ENCODE data around the gene SHISAL1.

Gene SHISAL1

GRCh38 chr22:44292521-44292920, 20.2 kb downstream of the SHISAL1 start:
- Histone ChIP-seq H3K18ac (ENCODE audit: low read length) (no peak overlapping the region), H3K4ac (ENCODE audit: low read depth, low read length) (no peak overlapping the region), H3K79me2 (ENCODE audit: control insufficient read depth, insufficient read depth, low read length, poor library complexity) (no peaks in the 10 kb centered on the region), H3K27ac (ENCODE audit: low read depth, low read length) (no peak overlapping the region), H3K27me3 (ENCODE audit: insufficient read depth, low read length) (no peaks in the 10 kb centered on the region), H3K9ac (ENCODE audit: low read length) (no peak overlapping the region), H2BK12ac (ENCODE audit: low read length) (no peak overlapping the region), H4K8ac (ENCODE audit: low read depth, low read length) (no peak overlapping the region), H2BK5ac (ENCODE audit: low read depth, low read length, poor library complexity) (no peak overlapping the region), H2BK120ac (ENCODE audit: insufficient read depth, low read length, poor library complexity) (no peak overlapping the region), H3K9me3 (ENCODE audit: insufficient read depth, low read depth, low read length) (peaks cover 2% of the 10 kb centered on the region), H4K12ac (ENCODE audit: low read depth, low read length) (no peak overlapping the region), H4K91ac (ENCODE audit: low read depth, low read length) (no peak overlapping the region), H3K14ac (ENCODE audit: low read length) (no peak overlapping the region), H3K4me1 (ENCODE audit: control insufficient read depth in 1 of 2, insufficient read depth in 2 of 2, low read length in 2 of 2) (no peaks in the 10 kb centered on the region), H3K79me1 (ENCODE audit: low read length) (no peaks in the 10 kb centered on the region), H3K4me2 (ENCODE audit: low read length) (no peak overlapping the region), H3K23ac (ENCODE audit: low read length) (no peak overlapping the region), H2AK5ac (ENCODE audit: low read length) (no peak overlapping the region), H3K36me3 (ENCODE audit: control insufficient read depth in 1 of 2, insufficient read depth in 2 of 2, low read length in 2 of 2) (no peaks in the 10 kb centered on the region), H2AFZ (ENCODE audit: insufficient read depth, low read length, poor library complexity) (no peak overlapping the region), H3K4me3 (ENCODE audit: low read depth, low read length) (no peak overlapping the region)
- DNase-seq = no peak
- WGBS (ENCODE audit: extremely low coverage, insufficient coverage, insufficient read length) = no CpG with 5 or more reads among the region's 10 CpGs

GRCh38 chr22:44291674-44292360, 20.9 kb downstream of the SHISAL1 start:
- H2BK5ac ChIP-seq (ENCODE audit: low read depth, low read length, poor library complexity) = no peak overlapping the region
- WGBS (ENCODE audit: extremely low coverage, insufficient coverage, insufficient read length) = no CpG with 5 or more reads among the region's 21 CpGs
- no peak overlapping the region for H3K14ac ChIP-seq (ENCODE audit: low read length)
- H2AFZ ChIP-seq (ENCODE audit: insufficient read depth, low read length, poor library complexity) = no peak overlapping the region
- no peak overlapping the region for H3K27ac ChIP-seq (ENCODE audit: low read depth, low read length)
- peaks cover 2% of the 10 kb centered on the region for H3K9me3 ChIP-seq (ENCODE audit: insufficient read depth, low read depth, low read length)
- H3K4me2 ChIP-seq (ENCODE audit: low read length) = no peak overlapping the region
- H3K9ac ChIP-seq (ENCODE audit: low read length) = no peak overlapping the region
- no peak overlapping the region for H2BK120ac ChIP-seq (ENCODE audit: insufficient read depth, low read length, poor library complexity)
- H3K18ac ChIP-seq (ENCODE audit: low read length) = no peak overlapping the region
- no peak overlapping the region for H3K4ac ChIP-seq (ENCODE audit: low read depth, low read length)
- H3K23ac ChIP-seq (ENCODE audit: low read length) = no peak overlapping the region
- no peaks in the 10 kb centered on the region for H3K36me3 ChIP-seq (ENCODE audit: control insufficient read depth in 1 of 2, insufficient read depth in 2 of 2, low read length in 2 of 2)
- H4K8ac ChIP-seq (ENCODE audit: low read depth, low read length) = no peak overlapping the region
- H3K79me1 ChIP-seq (ENCODE audit: low read length) = no peaks in the 10 kb centered on the region
- H2BK12ac ChIP-seq (ENCODE audit: low read length) = no peak overlapping the region
- H3K4me1 ChIP-seq (ENCODE audit: control insufficient read depth in 1 of 2, insufficient read depth in 2 of 2, low read length in 2 of 2) = no peaks in the 10 kb centered on the region
- H3K79me2 ChIP-seq (ENCODE audit: control insufficient read depth, insufficient read depth, low read length, poor library complexity) = no peaks in the 10 kb centered on the region
- H3K4me3 ChIP-seq (ENCODE audit: low read depth, low read length) = no peak overlapping the region
- no peak overlapping the region for H4K12ac ChIP-seq (ENCODE audit: low read depth, low read length)
- DNase-seq = no peak
- no peaks in the 10 kb centered on the region for H3K27me3 ChIP-seq (ENCODE audit: insufficient read depth, low read length)
- H2AK5ac ChIP-seq (ENCODE audit: low read length) = no peak overlapping the region
- no peak overlapping the region for H4K91ac ChIP-seq (ENCODE audit: low read depth, low read length)

- H3K4me2 ChIP-seq (ENCODE audit: low read length) = no peak overlapping the region
- H4K8ac ChIP-seq (ENCODE audit: low read depth, low read length) = no peak overlapping the region
- H3K27me3 ChIP-seq (ENCODE audit: insufficient read depth, low read length) = no peaks in the 10 kb centered on the region
- H2BK120ac ChIP-seq (ENCODE audit: insufficient read depth, low read length, poor library complexity) = no peak overlapping the region
- no peak overlapping the region for H2BK12ac ChIP-seq (ENCODE audit: low read length)
- no peak overlapping the region for H4K12ac ChIP-seq (ENCODE audit: low read depth, low read length)
- no peak overlapping the region for H4K91ac ChIP-seq (ENCODE audit: low read depth, low read length)
- no peak overlapping the region for H3K4me3 ChIP-seq (ENCODE audit: low read depth, low read length)
- no peak for DNase-seq
- H3K27ac ChIP-seq (ENCODE audit: low read depth, low read length) = no peak overlapping the region
- H3K9ac ChIP-seq (ENCODE audit: low read length) = no peak overlapping the region
- H3K79me1 ChIP-seq (ENCODE audit: low read length) = no peaks in the 10 kb centered on the region
- H3K4me1 ChIP-seq (ENCODE audit: control insufficient read depth in 1 of 2, insufficient read depth in 2 of 2, low read length in 2 of 2) = no peaks in the 10 kb centered on the region
- peaks cover 2% of the 10 kb centered on the region for H3K9me3 ChIP-seq (ENCODE audit: insufficient read depth, low read depth, low read length)
- H3K18ac ChIP-seq (ENCODE audit: low read length) = no peak overlapping the region
- H2AFZ ChIP-seq (ENCODE audit: insufficient read depth, low read length, poor library complexity) = no peak overlapping the region
- no peak overlapping the region for H3K14ac ChIP-seq (ENCODE audit: low read length)
- no peaks in the 10 kb centered on the region for H3K79me2 ChIP-seq (ENCODE audit: control insufficient read depth, insufficient read depth, low read length, poor library complexity)
- no peak overlapping the region for H3K4ac ChIP-seq (ENCODE audit: low read depth, low read length)
- no peak overlapping the region for H2AK5ac ChIP-seq (ENCODE audit: low read length)
- H2BK5ac ChIP-seq (ENCODE audit: low read depth, low read length, poor library complexity) = no peak overlapping the region
- H3K36me3 ChIP-seq (ENCODE audit: control insufficient read depth in 1 of 2, insufficient read depth in 2 of 2, low read length in 2 of 2) = no peaks in the 10 kb centered on the region
- H3K23ac ChIP-seq (ENCODE audit: low read length) = no peak overlapping the region
- no CpG with 5 or more reads among the region's 8 CpGs for WGBS (ENCODE audit: extremely low coverage, insufficient coverage, insufficient read length)
Observed at GRCh38 chr22:44291265-44291664, 21.5 kb downstream of the SHISAL1 start.

GRCh38 chr22:44289414-44290171, 23.2 kb downstream of the SHISAL1 start:
- Histone ChIP-seq H3K23ac (ENCODE audit: low read length) (no peak overlapping the region), H3K9ac (ENCODE audit: low read length) (no peak overlapping the region), H3K4me3 (ENCODE audit: low read depth, low read length) (no peak overlapping the region), H3K4me2 (ENCODE audit: low read length) (no peak overlapping the region), H2AK5ac (ENCODE audit: low read length) (no peak overlapping the region), H3K36me3 (ENCODE audit: control insufficient read depth in 1 of 2, insufficient read depth in 2 of 2, low read length in 2 of 2) (no peaks in the 10 kb centered on the region), H4K12ac (ENCODE audit: low read depth, low read length) (no peak overlapping the region), H3K27ac (ENCODE audit: low read depth, low read length) (no peak overlapping the region), H3K18ac (ENCODE audit: low read length) (no peak overlapping the region), H3K9me3 (ENCODE audit: insufficient read depth, low read depth, low read length) (peaks cover 2% of the 10 kb centered on the region), H3K4ac (ENCODE audit: low read depth, low read length) (no peak overlapping the region), H3K27me3 (ENCODE audit: insufficient read depth, low read length) (no peaks in the 10 kb centered on the region), H4K91ac (ENCODE audit: low read depth, low read length) (no peak overlapping the region), H3K79me1 (ENCODE audit: low read length) (no peaks in the 10 kb centered on the region), H2BK12ac (ENCODE audit: low read length) (no peak overlapping the region), H3K4me1 (ENCODE audit: control insufficient read depth in 1 of 2, insufficient read depth in 2 of 2, low read length in 2 of 2) (no peaks in the 10 kb centered on the region), H2BK5ac (ENCODE audit: low read depth, low read length, poor library complexity) (no peak overlapping the region), H3K14ac (ENCODE audit: low read length) (no peak overlapping the region), H2AFZ (ENCODE audit: insufficient read depth, low read length, poor library complexity) (no peak overlapping the region), H4K8ac (ENCODE audit: low read depth, low read length) (no peak overlapping the region), H2BK120ac (ENCODE audit: insufficient read depth, low read length, poor library complexity) (no peak overlapping the region), H3K79me2 (ENCODE audit: control insufficient read depth, insufficient read depth, low read length, poor library complexity) (no peaks in the 10 kb centered on the region)
- WGBS (ENCODE audit: extremely low coverage, insufficient coverage, insufficient read length) = no CpG with 5 or more reads among the region's 13 CpGs
- no peak for DNase-seq
